G401 (cell line): Measurements from ENCODE around the gene SUSD4. TPM values are rescaled to one million over a fixed set of nuclear protein-coding genes. Genes with fewer than 3 reads are reported as not detected.
A peak's percentile ranks its signal among the peaks of the same experiment; 100 is the strongest.

Experiments used
- DNase-seq: peaks from one replicate; pipeline ENCODE4 v3.0.0-alpha.2; 2015; ENCODE audit warnings: low spot score
- in situ Hi-C: cut with HindIII; loops from 2 replicates; pipeline ENCODE4 v1.10.0; 2016; ENCODE audit warnings: low sequenced_read_pairs, mixed read lengths
- total RNA-seq: library from RNA; depleted of rRNA; stranded (reverse); fragments of >200 nt; shearing (Covaris generic); gene quantifications from 2 replicates; pipeline ENCODE4 v1.2.3, GENCODE V29; 2014

SUSD4 gene
- total RNA-seq, 1 experiment from 2014 or later = not detected

- no peak for DNase-seq
- in situ Hi-C loops = no loop called here
Measured at GRCh38 chr1:223225061-223225460, 138.9 kb downstream of the SUSD4 start.

DNA sequence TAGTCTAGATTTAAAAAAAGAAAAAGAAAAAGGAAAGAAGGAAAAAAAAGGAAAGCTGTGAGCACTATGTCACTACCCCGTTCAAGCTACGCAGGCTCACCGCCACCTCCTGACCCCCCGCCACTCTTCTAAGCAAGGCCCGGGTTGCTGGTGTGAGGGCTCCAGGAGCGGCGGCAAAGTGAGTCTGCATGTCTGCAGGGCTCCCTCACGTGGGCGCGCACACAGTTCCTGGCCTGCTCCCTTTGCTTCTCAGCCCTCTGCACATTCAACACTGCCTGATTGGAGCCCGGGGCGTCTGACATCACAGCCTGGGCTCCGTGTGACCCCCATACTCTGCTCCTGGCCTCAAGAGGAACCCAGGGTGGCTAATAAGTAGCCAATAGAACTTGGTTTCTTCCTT, 139.5 kb downstream of the SUSD4 start:
- DNase-seq = no peak
- in situ Hi-C loops = no loop called here

DNA sequence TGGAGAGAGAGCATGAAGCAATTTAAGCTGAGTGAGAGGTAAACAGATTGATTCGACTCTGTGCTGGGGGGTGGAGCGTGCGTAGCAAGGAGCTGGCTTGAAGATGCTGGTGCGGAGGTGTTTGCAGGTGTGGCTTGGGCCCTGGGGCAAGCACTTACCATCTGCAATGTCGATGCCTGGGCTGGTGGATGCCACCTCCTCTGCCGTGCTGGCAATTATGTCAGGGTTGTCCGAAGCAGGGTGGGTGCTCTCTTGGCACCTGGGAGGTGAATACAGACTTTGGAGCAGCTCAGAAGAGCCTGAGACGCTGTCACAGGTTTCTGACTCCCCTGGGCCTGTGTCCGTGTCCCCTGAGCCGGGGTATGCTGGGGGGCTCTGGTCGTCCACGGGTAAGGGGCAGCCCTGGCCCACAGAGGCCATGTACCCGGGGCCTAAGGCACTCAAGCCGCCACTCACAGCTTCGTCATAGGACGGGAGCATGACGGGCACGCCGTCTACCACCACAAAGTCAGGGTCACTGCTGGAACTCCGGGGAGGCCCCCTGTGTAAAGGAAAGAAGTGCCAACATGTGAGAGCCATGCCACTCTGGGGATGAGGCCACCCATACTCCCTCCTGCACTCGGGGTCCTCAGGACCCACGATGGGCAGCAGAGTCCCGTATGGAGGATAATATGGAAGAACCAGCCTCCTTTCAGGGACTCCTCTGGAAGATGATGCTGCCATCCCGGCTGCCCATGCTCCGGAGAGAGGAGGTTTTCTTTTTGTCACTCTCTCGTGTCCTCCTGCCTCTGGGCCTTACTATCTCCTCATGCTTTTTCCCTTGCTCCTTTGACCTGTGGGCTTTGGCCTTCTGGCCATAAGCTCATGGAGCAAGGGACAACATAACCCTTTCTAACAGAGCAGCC, 140.6 kb downstream of the SUSD4 start:
- in situ Hi-C loops = no loop called here
- DNase-seq = no peak

- no peak for DNase-seq
- in situ Hi-C loops = no loop called here
Measured at GRCh38 chr1:223222377-223222776, 141.6 kb downstream of the SUSD4 start.

- in situ Hi-C loops = no loop called here
- DNase-seq = no peak
Measured at GRCh38 chr1:223221686-223222085, 142.3 kb downstream of the SUSD4 start.

- in situ Hi-C loops = no loop called here
- DNase-seq = no peak
Measured at GRCh38 chr1:223219846-223220610, 143.9 kb downstream of the SUSD4 start.

- no peak for DNase-seq
- in situ Hi-C loops = no loop called here
Measured at GRCh38 chr1:223219318-223219635, 144.7 kb downstream of the SUSD4 start.

- no peak for DNase-seq
- in situ Hi-C loops = no loop called here
Measured at GRCh38 chr1:223217781-223218180, 146.2 kb downstream of the SUSD4 start.

GRCh38 chr1:223216531-223217205, 147.3 kb downstream of the SUSD4 start:
- DNase-seq = no peak
- in situ Hi-C loops = no loop called here

DNA sequence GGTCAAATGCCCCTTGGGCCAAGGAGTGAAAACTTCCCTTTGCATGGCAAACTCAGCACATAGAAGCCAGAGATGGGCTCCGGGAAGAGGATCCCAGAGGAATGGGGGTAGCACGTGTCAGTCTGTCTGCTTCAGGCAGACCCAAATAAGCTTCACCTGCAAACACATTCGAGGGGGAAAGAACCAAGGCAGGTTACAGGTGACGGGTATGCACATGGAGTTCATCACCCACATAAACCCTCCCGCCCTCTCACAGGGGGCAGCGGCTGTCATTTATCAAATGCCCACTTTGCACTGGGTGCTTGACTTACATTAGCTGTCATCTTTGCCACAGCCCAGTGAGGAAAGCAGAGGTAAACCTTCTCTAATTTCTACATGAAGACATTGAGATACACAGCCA, 147.9 kb downstream of the SUSD4 start:
- in situ Hi-C loops = no loop called here
- DNase-seq = no peak

- in situ Hi-C loops = no loop called here
- DNase-seq = no peak
Measured at GRCh38 chr1:223215026-223215425, 148.9 kb downstream of the SUSD4 start.

GRCh38 chr1:223214261-223214807, 149.6 kb downstream of the SUSD4 start:
- in situ Hi-C loops = no loop called here
- DNase-seq = no peak

GRCh38 chr1:223212441-223212840, 151.5 kb downstream of the SUSD4 start:
- peak; percentile 30 for DNase-seq
- in situ Hi-C loops = no loop called here

DNA sequence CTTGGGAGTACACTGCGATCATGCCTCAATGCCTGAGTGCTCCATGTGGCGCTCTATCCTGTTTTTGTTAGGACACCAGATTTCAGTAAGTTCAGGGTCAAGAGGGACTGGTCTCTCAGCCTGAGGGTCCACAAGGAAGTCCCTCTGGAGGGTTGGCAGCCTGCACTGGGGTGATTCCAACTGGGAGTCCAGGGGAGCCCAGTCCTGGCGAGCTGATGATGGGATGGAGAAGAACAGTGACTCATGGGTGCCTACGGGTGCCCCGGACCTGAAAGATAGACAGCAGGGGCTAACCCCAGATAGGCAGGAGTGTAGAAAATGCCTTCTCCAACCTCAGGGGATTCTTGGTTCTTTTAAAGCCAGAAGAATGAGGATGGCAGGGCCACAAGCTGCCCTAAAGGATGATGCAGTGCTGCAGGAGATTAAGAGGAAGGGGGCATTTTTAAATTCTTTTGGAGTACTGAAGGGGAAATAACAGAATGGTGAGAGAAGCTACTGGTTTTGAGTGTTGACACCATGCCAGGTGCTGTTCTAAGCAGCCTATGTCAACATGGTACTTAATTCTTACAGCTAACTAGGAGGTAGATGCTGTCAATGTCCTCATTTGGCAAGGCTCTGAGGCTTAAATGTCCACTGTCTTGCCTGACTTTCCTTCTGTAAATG, 152.5 kb downstream of the SUSD4 start:
- peak; percentile 11 for DNase-seq
- in situ Hi-C loops = no loop called here

DNA sequence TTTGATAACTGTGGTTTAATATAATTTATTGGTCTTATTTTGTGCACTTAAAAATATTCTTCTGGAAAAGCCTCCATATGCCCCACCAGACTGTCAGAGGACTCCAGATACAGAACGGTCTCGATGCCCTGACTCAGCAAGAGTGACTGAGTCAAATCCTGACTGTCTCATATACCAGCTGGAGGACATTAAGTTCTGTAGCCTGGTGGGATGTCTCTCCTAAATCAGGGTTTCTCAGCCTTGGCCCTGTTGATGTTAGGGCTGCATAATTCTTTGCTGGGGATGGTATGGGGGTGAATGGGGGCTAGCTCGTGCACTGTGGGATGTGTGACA, 153.2 kb downstream of the SUSD4 start:
- DNase-seq = no peak
- in situ Hi-C loops = no loop called here

DNA sequence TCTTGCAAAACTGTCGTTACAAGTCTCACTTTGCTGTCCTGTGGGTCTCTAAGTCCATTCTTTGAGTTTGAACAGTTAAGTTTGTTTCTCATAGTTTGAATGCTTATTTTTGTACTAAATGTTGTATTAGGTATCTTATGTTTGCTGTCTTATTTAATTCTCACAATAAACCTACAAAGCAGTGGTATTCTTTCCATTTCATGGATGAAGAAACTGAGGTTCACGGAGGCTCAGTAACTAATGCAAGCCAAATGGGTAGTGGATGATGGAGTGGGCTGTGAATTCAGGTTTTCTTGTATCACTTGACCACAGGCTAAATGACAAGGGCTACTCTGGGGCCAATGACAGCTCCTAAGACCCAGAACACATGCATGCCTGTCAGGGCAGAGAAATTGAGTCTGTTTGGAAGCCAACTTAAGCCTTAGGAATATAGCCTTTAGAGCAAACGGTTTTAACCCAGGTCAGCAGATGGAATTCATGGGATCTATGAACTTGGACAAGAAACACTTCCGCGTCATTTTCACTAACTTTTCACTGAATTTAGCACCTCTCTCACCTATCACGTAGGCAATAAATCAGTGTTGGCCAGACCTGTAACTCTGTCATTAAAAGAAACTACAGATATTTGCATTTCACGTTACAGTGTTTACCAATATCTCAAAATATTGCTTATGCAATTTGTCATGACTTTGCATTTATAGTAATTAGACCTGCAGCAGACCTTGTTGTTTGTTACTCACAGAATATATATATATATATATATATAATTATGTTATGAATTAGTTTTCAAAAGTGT, 153.8 kb downstream of the SUSD4 start:
- in situ Hi-C loops = no loop called here
- DNase-seq = no peak

- no peak for DNase-seq
- in situ Hi-C loops = no loop called here
Measured at GRCh38 chr1:223209293-223209898, 154.6 kb downstream of the SUSD4 start.
